ENCODE results near the gene PRDM4.
"Not testable (repeated sequence)": the region's sequence is repeated elsewhere in the genome, so short reads cannot be mapped to it uniquely, and the experiment has no call there.

PRDM4 gene

GRCh38 chr12:107774349-107775029, 13.6 kb upstream of the PRDM4 start, which contains the start of gene ASCL4:
TSS of gene ASCL4 (plus strand) at chr12:107774704. CDS start at chr12:107775219, 515 bp downstream.
- peak; percentile 95 for DNase-seq

GRCh38 chr12:107767466-107767865, 6.5 kb upstream of the PRDM4 start:
- no peak for DNase-seq

GRCh38 chr12:107765316-107765715, 4.4 kb upstream of the PRDM4 start:
- no peak for DNase-seq

- no peak for DNase-seq
Observed at GRCh38 chr12:107764626-107765025, 3.7 kb upstream of the PRDM4 start.

GRCh38 chr12:107762874-107763273, 1.9 kb upstream of the PRDM4 start:
- no peak for DNase-seq

- no peak for DNase-seq
Observed at GRCh38 chr12:107761502-107761904, 566 bp upstream of the PRDM4 start.

GRCh38 chr12:107760207-107760808, 629 bp downstream of the PRDM4 start:
- DNase-seq, result no peak

- DNase-seq, result peak; percentile 15
Observed at GRCh38 chr12:107759410-107759809, 1.5 kb downstream of the PRDM4 start.

- no peak for DNase-seq
Observed at GRCh38 chr12:107749083-107749482, 11.9 kb downstream of the PRDM4 start.

- DNase-seq, result no peak
Observed at GRCh38 chr12:107748472-107748871, 12.5 kb downstream of the PRDM4 start.

- no peak for DNase-seq
Observed at GRCh38 chr12:107736914-107737313, 24.0 kb downstream of the PRDM4 start.

GRCh38 chr12:107735763-107736162, 25.2 kb downstream of the PRDM4 start:
- no peak for DNase-seq

GRCh38 chr12:107734139-107734538, 26.8 kb downstream of the PRDM4 start:
- no peak for DNase-seq

- no peak for DNase-seq
Observed at GRCh38 chr12:107732365-107732764, 28.6 kb downstream of the PRDM4 start.

- DNase-seq, result no peak
Observed at GRCh38 chr12:107731366-107731765, 29.6 kb downstream of the PRDM4 start.

GRCh38 chr12:107730618-107731341, 30.2 kb downstream of the PRDM4 start:
- DNase-seq, result no peak

- not testable (repeated sequence) for DNase-seq
Observed at GRCh38 chr12:107727742-107728141, 33.2 kb downstream of the PRDM4 start.

GRCh38 chr12:107727327-107727726, 33.6 kb downstream of the PRDM4 start:
- not testable (repeated sequence) for DNase-seq

GRCh38 chr12:107718606-107719005, 42.3 kb downstream of the PRDM4 start:
- DNase-seq, result no peak

GRCh38 chr12:107715780-107716179, 45.2 kb downstream of the PRDM4 start:
- DNase-seq, result no peak

- DNase-seq, result not testable (repeated sequence)
Observed at GRCh38 chr12:107705522-107705921, 55.4 kb downstream of the PRDM4 start.

GRCh38 chr12:107704041-107704440, 56.9 kb downstream of the PRDM4 start:
- DNase-seq, result no peak

GRCh38 chr12:107702106-107702505, 58.8 kb downstream of the PRDM4 start:
- no peak for DNase-seq

GRCh38 chr12:107695772-107696171, 65.2 kb downstream of the PRDM4 start:
- DNase-seq, result not testable (repeated sequence)

All from DMS79 (cell line).